ENCODE results near the gene KRTAP12-4. TPM values are rescaled to one million over a fixed set of nuclear protein-coding genes. Genes with fewer than 3 reads are reported as not detected.

The KRTAP12-4 gene
- total and polyA plus RNA-seq, 2 donors (not counting 3 experiments of a cell fraction or from before 2014, with no cell fraction given), result not detected

GRCh38 chr21:44695184-44695583 lies 40.7 kb upstream of the KRTAP12-4 start:
- Histone ChIP-seq H3K9me1 (replicated peaks; ENCODE audit: control insufficient read depth, extremely low read depth, insufficient read depth, low read length) (no peaks in the 10 kb centered on the region), H3K9ac (replicated peaks; ENCODE audit: extremely low read depth, insufficient read depth, low read length) (no peak overlapping the region), H3K4me1 (ENCODE audit: control insufficient read depth, extremely low read depth, insufficient read depth, low read length) (no peaks in the 10 kb centered on the region), H3K27ac (ENCODE audit: insufficient read depth, low read depth, low read length) (no peak overlapping the region), H3K9me3 (replicated peaks; ENCODE audit: control insufficient read depth, insufficient read depth, low read length) (no peaks in the 10 kb centered on the region), H3K27me3 (ENCODE audit: control insufficient read depth in 2 of 2, insufficient read depth in 2 of 2, low read length in 2 of 2) (peaks cover 19 to 31% of the 10 kb centered on the region in 2 experiments), H4K20me1 (replicated peaks; ENCODE audit: control insufficient read depth, extremely low read depth, insufficient read depth, low read length) (no peaks in the 10 kb centered on the region), H3K36me3 (ENCODE audit: control insufficient read depth in 2 of 2, extremely low read depth in 1 of 2, insufficient read depth in 2 of 2, low read length in 2 of 2) (no peaks in the 10 kb centered on the region), H2AFZ (ENCODE audit: low read depth, low read length) (no peak overlapping the region), H3K79me2 (ENCODE audit: control insufficient read depth, insufficient read depth, low read length) (no peaks in the 10 kb centered on the region), H3K4me2 (ENCODE audit: insufficient read depth, low read length) (no peak overlapping the region), H3K4me3 (replicated peaks in 1 of 3; ENCODE audit: insufficient read depth in 1 of 3, low read depth in 1 of 3, low read length in 3 of 3) (no peak overlapping the region)
- intact Hi-C loops (cut with micrococcal nuclease) (no loop called here), dilution Hi-C loops (cut with MboI; ENCODE audit: extremely low pct_ligation_motif_present, low sequenced_read_pairs) (no loop called here)
- POLR2A ChIA-PET, result no interaction called here
- TF ChIP-seq FOS (IDR thresholded peaks at IDR 0.05; ENCODE audit: borderline replicate concordance, insufficient read depth, low read length), result no peak
- no peak for TF ChIP-seq JUN (IDR thresholded peaks at IDR 0.05; ENCODE audit: borderline replicate concordance, insufficient read depth, insufficient read length, low read depth)
- TF ChIP-seq GATA2 (IDR thresholded peaks at IDR 0.05; ENCODE audit: insufficient read depth, insufficient read length, low read depth, low read length), result no peak
- no peak for TF ChIP-seq CTCF (IDR thresholded peaks at IDR 0.05; ENCODE audit: extremely low read depth in 1 of 2, insufficient read depth in 1 of 2, low read depth in 1 of 2, low read length in 2 of 2)
- no peak for TF ChIP-seq MAX (IDR thresholded peaks at IDR 0.05; ENCODE audit: insufficient read depth, insufficient read length)
- no peak for TF ChIP-seq POLR2AphosphoS5 (IDR thresholded peaks at IDR 0.05; ENCODE audit: insufficient read depth, low read depth, low read length)
- no peak for TF ChIP-seq POLR2A (IDR thresholded peaks at IDR 0.05; ENCODE audit: low read depth, low read length)
- TF ChIP-seq MYC (IDR thresholded peaks at IDR 0.05; ENCODE audit: low read depth, low read length), result no peak
- no peak for TF ChIP-seq EZH2 (IDR thresholded peaks at IDR 0.05; ENCODE audit: borderline replicate concordance, low read depth, low read length, severe bottlenecking)
- CTCF ChIA-PET, result interaction anchor here (1.0 kb wide), 1 partner anchor 11 kb away, joined by 3 read pairs; no protein-coding TSS in a partner anchor
- BruUV-seq (replicated peaks), result no TSS peak
- FAIRE-seq (no peak), DNase-seq (ENCODE audit: low read depth, low spot score) (no peak)
